ENCODE results near the gene TOX2.

DNA sequence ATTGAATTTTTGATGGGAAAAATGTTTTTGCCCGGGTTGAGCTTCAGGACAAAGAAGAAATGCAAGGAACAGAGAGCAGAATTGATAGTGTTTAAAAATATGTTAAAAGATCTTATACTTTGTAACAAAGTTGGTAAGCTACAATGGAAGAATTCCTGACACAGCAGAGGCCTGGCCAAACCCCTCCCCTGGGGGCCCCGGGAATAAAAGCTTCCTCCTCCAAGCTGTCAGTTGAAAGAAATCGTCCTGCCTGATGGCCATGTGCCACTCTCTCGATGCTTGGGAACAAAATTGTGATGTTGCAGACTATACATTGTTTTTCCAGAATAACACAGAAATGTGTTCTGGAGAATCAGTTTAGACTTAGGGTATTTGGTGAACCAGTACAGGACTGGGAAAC lies 14.2 kb upstream of the TOX2 start:
- TF ChIP-seq, protein P1, sequence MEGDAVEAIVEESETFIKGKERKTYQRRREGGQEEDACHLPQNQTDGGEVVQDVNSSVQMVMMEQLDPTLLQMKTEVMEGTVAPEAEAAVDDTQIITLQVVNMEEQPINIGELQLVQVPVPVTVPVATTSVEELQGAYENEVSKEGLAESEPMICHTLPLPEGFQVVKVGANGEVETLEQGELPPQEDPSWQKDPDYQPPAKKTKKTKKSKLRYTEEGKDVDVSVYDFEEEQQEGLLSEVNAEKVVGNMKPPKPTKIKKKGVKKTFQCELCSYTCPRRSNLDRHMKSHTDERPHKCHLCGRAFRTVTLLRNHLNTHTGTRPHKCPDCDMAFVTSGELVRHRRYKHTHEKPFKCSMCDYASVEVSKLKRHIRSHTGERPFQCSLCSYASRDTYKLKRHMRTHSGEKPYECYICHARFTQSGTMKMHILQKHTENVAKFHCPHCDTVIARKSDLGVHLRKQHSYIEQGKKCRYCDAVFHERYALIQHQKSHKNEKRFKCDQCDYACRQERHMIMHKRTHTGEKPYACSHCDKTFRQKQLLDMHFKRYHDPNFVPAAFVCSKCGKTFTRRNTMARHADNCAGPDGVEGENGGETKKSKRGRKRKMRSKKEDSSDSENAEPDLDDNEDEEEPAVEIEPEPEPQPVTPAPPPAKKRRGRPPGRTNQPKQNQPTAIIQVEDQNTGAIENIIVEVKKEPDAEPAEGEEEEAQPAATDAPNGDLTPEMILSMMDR (conservative IDR thresholded peaks at IDR 0.05 in 1 of 2, IDR thresholded peaks at IDR 0.05 in 1 of 2; ENCODE audit: extremely low read depth in 1 of 2, insufficient read depth in 1 of 2, low read depth in 1 of 2, low read length in 2 of 2) = no peak
- TF ChIP-seq EZH2 (IDR thresholded peaks at IDR 0.05; ENCODE audit: borderline replicate concordance, low read length) = no peak

Data from mammary epithelial cell (primary cell).